Aorta (tissue), 5 donors: ENCODE data around the gene TGFBR1. TPM values are rescaled to one million over a fixed set of nuclear protein-coding genes. Genes with fewer than 3 reads are reported as not detected.
"Not testable (repeated sequence)": the region's sequence is repeated elsewhere in the genome, so short reads cannot be mapped to it uniquely, and the experiment has no call there.

Source experiments
- ATAC-seq: fragments of 200-7000 bp; cut with Tn5 transposase; one replicate; pipeline ENCODE4 v1.9.1; 2022; ENCODE audit warnings: moderate library complexity; ENCODE audit not compliant: low FRiP score
- DNase-seq, 2 donors: peaks; one replicate each; pipeline ENCODE4 v3.0.0-alpha.2; 2020
- H3K27ac ChIP-seq, 2 donors: one replicate each; pipeline ENCODE4 v1.5.1; 2013; ENCODE audit warnings: low read length in 2 of 2, mild to moderate bottlenecking in 2 of 2, moderate library complexity in 2 of 2, control low read depth in 1 of 2, inconsistent platforms in 1 of 2, low read depth in 1 of 2
- H3K27me3 ChIP-seq, 2 donors: one replicate each; pipeline ENCODE4 v1.6.1; 2013; ENCODE audit warnings: control low read depth in 1 of 2, low read length in 1 of 2, mild to moderate bottlenecking in 1 of 2, moderate library complexity in 1 of 2; ENCODE audit not compliant: insufficient read depth in 2 of 2, control insufficient read depth in 1 of 2
- H3K36me3 ChIP-seq, 2 donors: one replicate each; pipeline ENCODE4 v1.6.1; 2013; ENCODE audit warnings: control low read depth in 1 of 2, low read length in 1 of 2, mild to moderate bottlenecking in 1 of 2; ENCODE audit not compliant: insufficient read depth in 2 of 2, control insufficient read depth in 1 of 2
- H3K4me1 ChIP-seq, 2 donors: one replicate each; pipeline ENCODE4 v1.6.1; 2013; ENCODE audit warnings: low read length in 2 of 2, control low read depth in 1 of 2, mild to moderate bottlenecking in 1 of 2, moderate library complexity in 1 of 2; ENCODE audit not compliant: insufficient read depth in 2 of 2, control insufficient read depth in 1 of 2
- H3K4me3 ChIP-seq, 2 donors: one replicate each; pipeline ENCODE4 v1.5.1; 2013; ENCODE audit warnings: low read length in 2 of 2, control low read depth in 1 of 2, mild to moderate bottlenecking in 1 of 2
- H3K9me3 ChIP-seq: one replicate; pipeline ENCODE4 v1.6.1; 2013; ENCODE audit warnings: mild to moderate bottlenecking, low read length; ENCODE audit not compliant: control insufficient read depth
- WGBS, 2 donors: extraction: QIAGEN DNeasy Blood & Tissue Kit; methylation state at CpG; one replicate each; pipeline ENCODE4 v1.1.7; 2013; 5-methylcytosine and 5-hydroxymethylcytosine counted together
- intact Hi-C, 2 donors: fragments of 100-400 bp; cut with DNase I; formaldehyde crosslinking; loops; one replicate each; pipeline versions ENCODE4 v1.14.2 to v1.15.0; 2022
- polyA plus RNA-seq, 2 donors: library from polyadenylated mRNA; stranded (reverse); fragments of 200-250 nt; gene quantifications; one replicate each; pipeline ENCODE4 v1.2.3, GENCODE V29; 2013
- total RNA-seq, 2 donors: library from RNA; stranded (reverse); fragmentation: NEBNext Ultra II Directional; extraction: Animal tissue kit (Norgen Biotek cat#: 25700); gene quantifications; one replicate each; pipeline ENCODE4 v1.2.1, GENCODE V29; 2021
- donor health status: healthy with polysubstance abuse.
- donor health status: Bipolar disorder and iron deficiency.
- donor health status: DM: no; HTN: no; CAD: no.
- donor health status: DM: no; HTN: no; CAD: no.
- donor health status: DM: yes; HTN: yes; CAD: no.

Gene TGFBR1
- total and polyA plus RNA-seq, 4 donors, result 21.9 to 156 (median 62.9) TPM

GRCh38 chr9:99187311-99187710 lies 82.4 kb downstream of the TGFBR1 start:
- Histone ChIP-seq H3K4me3 (no peak overlapping the region), H3K9me3 (no peaks in the 10 kb centered on the region), H3K36me3 (no peaks in the 10 kb centered on the region), H3K27me3 (no peaks in the 10 kb centered on the region), H3K27ac (no peak overlapping the region), H3K4me1 (no peaks in the 10 kb centered on the region)
- DNase-seq (no peak), ATAC-seq (no peak)
- intact Hi-C loops, result loop anchor here in 1 of 2 donors (10.0 kb wide), 2 partner anchors 637 to 1117 kb away; partner anchors contain the start of gene NR4A3
- WGBS, 2 donors, result 83 to 87% methylated on average over 4 of the region's 4 CpGs

GRCh38 chr9:99189186-99189585 lies 84.3 kb downstream of the TGFBR1 start:
- no peak for ATAC-seq
- 72 to 75% methylated on average over 2 of the region's 2 CpGs for WGBS, 2 donors
- DNase-seq, result no peak
- Histone ChIP-seq H3K27me3 (no peaks in the 10 kb centered on the region), H3K9me3 (no peaks in the 10 kb centered on the region), H3K4me1 (no peaks in the 10 kb centered on the region), H3K4me3 (no peak overlapping the region), H3K27ac (no peak overlapping the region), H3K36me3 (no peaks in the 10 kb centered on the region)
- intact Hi-C loops, result loop anchor here in 1 of 2 donors (10.0 kb wide), 2 partner anchors 636 to 1116 kb away; partner anchors contain the start of gene NR4A3

GRCh38 chr9:99189887-99190596 lies 85.1 kb downstream of the TGFBR1 start:
- no peak for ATAC-seq
- no peak for DNase-seq
- intact Hi-C loops, result loop anchor here in 1 of 2 donors (10.0 kb wide), 2 partner anchors 635 to 1115 kb away; partner anchors contain the start of gene NR4A3
- Histone ChIP-seq H3K27ac (no peak overlapping the region), H3K4me1 (no peaks in the 10 kb centered on the region), H3K4me3 (no peak overlapping the region), H3K9me3 (peaks cover 2% of the 10 kb centered on the region), H3K27me3 (no peaks in the 10 kb centered on the region), H3K36me3 (no peaks in the 10 kb centered on the region)
- WGBS, 2 donors, result 57 to 66% methylated on average over 8 of the region's 8 CpGs

DNA sequence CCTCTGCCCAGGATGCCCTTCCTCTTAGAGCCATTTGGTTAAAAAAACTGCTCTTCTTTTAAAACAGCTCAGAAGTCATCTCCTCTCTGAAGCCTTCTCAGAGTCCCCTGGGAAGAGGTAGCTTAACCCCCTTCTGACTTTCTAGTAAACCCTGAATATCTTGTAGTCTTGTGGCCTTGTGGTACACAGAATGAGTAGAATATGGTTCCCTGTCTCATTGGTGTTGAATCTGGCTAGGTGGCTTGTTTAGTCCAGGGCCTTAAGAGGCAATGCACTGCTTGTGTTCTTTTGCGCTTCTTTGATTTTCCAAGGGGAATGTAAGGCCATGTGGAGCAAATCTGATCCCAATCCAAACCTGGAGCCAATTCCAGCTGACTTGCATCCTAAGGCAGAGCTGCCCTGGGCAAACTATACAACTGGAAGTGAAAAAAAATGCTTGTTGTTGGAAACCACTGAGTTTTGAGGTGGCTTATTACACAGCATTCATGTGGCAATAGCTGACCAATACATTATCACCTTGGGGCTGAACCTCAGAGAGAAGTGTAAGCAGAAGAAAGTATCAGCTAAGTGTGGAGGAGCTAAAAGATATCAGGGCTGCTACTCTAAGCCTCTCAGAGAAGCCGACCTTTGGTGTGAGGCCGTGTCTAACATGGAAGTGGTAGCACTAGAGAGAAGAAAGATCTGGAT lies 85.8 kb downstream of the TGFBR1 start:
- H3K27ac ChIP-seq, result no peak overlapping the region
- ATAC-seq (no peak), DNase-seq (no peak)
- peaks cover 2% of the 10 kb centered on the region for H3K9me3 ChIP-seq
- 91 to 93% methylated on average over 3 of the region's 3 CpGs for WGBS, 2 donors
- H3K4me3 ChIP-seq, result no peak overlapping the region
- intact Hi-C loops, result no loop called here
- H3K36me3 ChIP-seq, result no peaks in the 10 kb centered on the region
- H3K4me1 ChIP-seq, result no peaks in the 10 kb centered on the region
- H3K27me3 ChIP-seq, result no peaks in the 10 kb centered on the region

- Histone ChIP-seq H3K4me3 (no peak overlapping the region), H3K27ac (no peak overlapping the region), H3K4me1 (no peaks in the 10 kb centered on the region), H3K9me3 (peaks cover 2% of the 10 kb centered on the region), H3K36me3 (no peaks in the 10 kb centered on the region), H3K27me3 (no peaks in the 10 kb centered on the region)
- ATAC-seq, result no peak
- DNase-seq, result no peak
- intact Hi-C loops, result no loop called here
- 75 to 77% methylated on average over 5 of the region's 5 CpGs for WGBS, 2 donors
Measured at GRCh38 chr9:99192786-99193465, 88.0 kb downstream of the TGFBR1 start.

- no peaks in the 10 kb centered on the region for H3K4me1 ChIP-seq
- WGBS, 2 donors, result 73 to 78% methylated on average over 2 of the region's 2 CpGs
- no peak for DNase-seq
Measured at GRCh38 chr9:99193466-99193821, 88.5 kb downstream of the TGFBR1 start.

GRCh38 chr9:99196484-99196883 lies 91.6 kb downstream of the TGFBR1 start:
- H3K9me3 ChIP-seq, H3K4me3 ChIP-seq, ATAC-seq, H3K27me3 ChIP-seq, intact Hi-C loops, H3K36me3 ChIP-seq, H3K4me1 ChIP-seq, DNase-seq, H3K27ac ChIP-seq: not testable (repeated sequence)
- 84 to 87% methylated on average over 5 of the region's 5 CpGs for WGBS, 2 donors

More at GRCh38 chr9:99193466-99193821, 88.5 kb downstream of the TGFBR1 start:
- Histone ChIP-seq H3K27me3 (no peaks in the 10 kb centered on the region), H3K27ac (no peak overlapping the region), H3K36me3 (no peaks in the 10 kb centered on the region), H3K9me3 (peaks cover 2% of the 10 kb centered on the region), H3K4me3 (no peak overlapping the region)
- intact Hi-C loops, result no loop called here
- no peak for ATAC-seq

- Histone ChIP-seq H3K27ac (no peak overlapping the region), H3K4me3 (no peak overlapping the region), H3K4me1 (no peaks in the 10 kb centered on the region), H3K27me3 (no peaks in the 10 kb centered on the region), H3K9me3 (peaks cover 2% of the 10 kb centered on the region), H3K36me3 (no peaks in the 10 kb centered on the region)
- intact Hi-C loops, result no loop called here
- DNase-seq, result no peak
- WGBS, 2 donors, result 88 to 93% methylated on average over 3 of the region's 3 CpGs
- ATAC-seq, result no peak
Measured at GRCh38 chr9:99197124-99197630, 92.3 kb downstream of the TGFBR1 start.
